Measurements from ENCODE around the gene CIDEA. TPM values are rescaled to one million over a fixed set of nuclear protein-coding genes. Genes with fewer than 3 reads are reported as not detected.

Gene CIDEA
- total RNA-seq, 2 donors from 2014 or later, result not detected

- no peaks in the 10 kb centered on the region for H3K9me3 Mint-ChIP-seq
- TF ChIP-seq CTCF (conservative IDR thresholded peaks at IDR 0.05), result no peak
- H3K4me3 ChIP-seq (ENCODE audit: low read length), result no peak overlapping the region
- no peak overlapping the region for H3K4me3 Mint-ChIP-seq
- WGBS, 2 experiments (ENCODE audit: insufficient coverage in 1 of 2, insufficient read length in 1 of 2), result 89 to 94% methylated on average over 3 to 4 of the region's 4 CpGs
- peaks cover 52% of the 10 kb centered on the region for H3K36me3 Mint-ChIP-seq (ENCODE audit: low read depth)
- H3K27ac ChIP-seq (ENCODE audit: low read depth, low read length), result no peak overlapping the region
- no peak overlapping the region for H3K27ac Mint-ChIP-seq
- H3K27me3 Mint-ChIP-seq (ENCODE audit: insufficient read depth), result no peaks in the 10 kb centered on the region
- no peaks in the 10 kb centered on the region for H3K4me1 ChIP-seq (ENCODE audit: control insufficient read depth, insufficient read depth, low read length)
- H3K4me1 Mint-ChIP-seq, result peaks cover 8% of the 10 kb centered on the region
- H3K27me3 ChIP-seq (ENCODE audit: control insufficient read depth, insufficient read depth, low read length, poor library complexity, severe bottlenecking), result no peaks in the 10 kb centered on the region
- H3K9me3 ChIP-seq (ENCODE audit: control insufficient read depth, low read length), result no peaks in the 10 kb centered on the region
- no peak overlapping the region for H3K9ac ChIP-seq (ENCODE audit: extremely low read depth, low read length, poor library complexity, severe bottlenecking)
- DNase-seq, result no peak
- H3K36me3 ChIP-seq (ENCODE audit: control insufficient read depth, insufficient read depth, low read length), result peaks cover 81% of the 10 kb centered on the region
These were observed 67.2 kb downstream of the CIDEA start for GRCh38 chr18:12321333-12321732.

GRCh38 chr18:12324991-12325725 lies 71.0 kb downstream of the CIDEA start:
- Histone ChIP-seq H3K36me3 (ENCODE audit: control insufficient read depth, insufficient read depth, low read length) (peaks cover 94% of the 10 kb centered on the region), H3K4me3 (ENCODE audit: low read length) (no peak overlapping the region), H3K9me3 (ENCODE audit: control insufficient read depth, low read length) (no peaks in the 10 kb centered on the region), H3K27ac (ENCODE audit: low read depth, low read length) (no peak overlapping the region), H3K4me1 (ENCODE audit: control insufficient read depth, insufficient read depth, low read length) (no peaks in the 10 kb centered on the region), H3K9ac (ENCODE audit: extremely low read depth, low read length, poor library complexity, severe bottlenecking) (no peak overlapping the region), H3K27me3 (ENCODE audit: control insufficient read depth, insufficient read depth, low read length, poor library complexity, severe bottlenecking) (no peaks in the 10 kb centered on the region)
- TF ChIP-seq CTCF (conservative IDR thresholded peaks at IDR 0.05), result no peak
- Mint-ChIP-seq H3K4me1 (no peaks in the 10 kb centered on the region), H3K36me3 (ENCODE audit: low read depth) (peaks cover 77% of the 10 kb centered on the region), H3K27me3 (ENCODE audit: insufficient read depth) (no peaks in the 10 kb centered on the region), H3K9me3 (no peaks in the 10 kb centered on the region), H3K27ac (no peak overlapping the region), H3K4me3 (no peak overlapping the region)
- WGBS, 2 experiments (ENCODE audit: insufficient coverage in 1 of 2, insufficient read length in 1 of 2), result 97% methylated on average over 54 to 58 of the region's 58 CpGs
- DNase-seq, result no peak

GRCh38 chr18:12325726-12326245 lies 71.6 kb downstream of the CIDEA start:
- Mint-ChIP-seq H3K4me1 (no peaks in the 10 kb centered on the region), H3K27me3 (ENCODE audit: insufficient read depth) (no peaks in the 10 kb centered on the region), H3K27ac (no peak overlapping the region), H3K36me3 (ENCODE audit: low read depth) (peaks cover 73% of the 10 kb centered on the region), H3K9me3 (no peaks in the 10 kb centered on the region), H3K4me3 (no peak overlapping the region)
- H3K4me1 ChIP-seq (ENCODE audit: control insufficient read depth, insufficient read depth, low read length), result no peaks in the 10 kb centered on the region
- peaks cover 90% of the 10 kb centered on the region for H3K36me3 ChIP-seq (ENCODE audit: control insufficient read depth, insufficient read depth, low read length)
- H3K27ac ChIP-seq (ENCODE audit: low read depth, low read length), result no peak overlapping the region
- no peaks in the 10 kb centered on the region for H3K27me3 ChIP-seq (ENCODE audit: control insufficient read depth, insufficient read depth, low read length, poor library complexity, severe bottlenecking)
- H3K9me3 ChIP-seq (ENCODE audit: control insufficient read depth, low read length), result no peaks in the 10 kb centered on the region
- H3K4me3 ChIP-seq (ENCODE audit: low read length), result no peak overlapping the region
- WGBS, 2 experiments (ENCODE audit: insufficient coverage in 1 of 2, insufficient read length in 1 of 2), result 97 to 99% methylated on average over 19 to 29 of the region's 29 CpGs
- no peak for TF ChIP-seq CTCF (conservative IDR thresholded peaks at IDR 0.05)
- H3K9ac ChIP-seq (ENCODE audit: extremely low read depth, low read length, poor library complexity, severe bottlenecking), result no peak overlapping the region
- no peak for DNase-seq

Measured in endodermal cell (in vitro differentiated cells).